Gastroesophageal sphincter (tissue), 3 donors: ENCODE data around the gene CEMIP.

Experiments
- EP300 ChIP-seq: sonication (generic); formaldehyde crosslinking; IDR thresholded peaks from one replicate; pipeline ENCODE4 v1.6.1; 2017; ENCODE audit warnings: antibody characterized with exemption, mild to moderate bottlenecking
- POLR2AphosphoS5 ChIP-seq: sonication (generic); formaldehyde crosslinking; IDR thresholded peaks from one replicate; pipeline ENCODE4 v1.6.1; 2017; ENCODE audit warnings: antibody characterized with exemption
- TF ChIP-seq, protein P1 (sequence below), 4 experiments: fragments of 200-600 bp in 2 of 4; fragments of 450-650 bp in 2 of 4; sonication (generic) in 1 of 4; IDR thresholded peaks; one replicate each; pipeline ENCODE4 v1.5.1; 2017 to 2019; ENCODE audit warnings: antibody characterized with exemption in 4 of 4, mild to moderate bottlenecking in 2 of 4, moderate library complexity in 2 of 4

DNA sequence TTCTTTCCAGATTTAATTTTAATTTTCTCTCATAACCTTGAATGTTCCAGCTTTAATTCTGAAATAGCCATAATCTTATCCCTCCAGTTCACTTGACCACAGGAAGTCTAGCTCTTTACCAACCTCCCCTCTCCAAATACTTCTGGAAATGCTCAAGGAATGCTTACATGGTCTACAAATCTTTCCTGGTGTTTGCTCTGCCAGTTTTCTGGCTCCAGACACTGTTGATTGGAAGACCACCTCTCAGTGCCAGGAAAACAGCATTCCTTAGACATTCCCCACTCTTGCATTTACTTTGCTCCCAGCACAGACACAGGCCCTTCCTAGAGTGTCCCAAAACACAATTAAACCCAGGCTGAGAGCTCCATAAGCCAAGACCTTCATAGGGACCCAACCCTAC is 111.8 kb downstream of the CEMIP start:
- TF ChIP-seq, protein P1, sequence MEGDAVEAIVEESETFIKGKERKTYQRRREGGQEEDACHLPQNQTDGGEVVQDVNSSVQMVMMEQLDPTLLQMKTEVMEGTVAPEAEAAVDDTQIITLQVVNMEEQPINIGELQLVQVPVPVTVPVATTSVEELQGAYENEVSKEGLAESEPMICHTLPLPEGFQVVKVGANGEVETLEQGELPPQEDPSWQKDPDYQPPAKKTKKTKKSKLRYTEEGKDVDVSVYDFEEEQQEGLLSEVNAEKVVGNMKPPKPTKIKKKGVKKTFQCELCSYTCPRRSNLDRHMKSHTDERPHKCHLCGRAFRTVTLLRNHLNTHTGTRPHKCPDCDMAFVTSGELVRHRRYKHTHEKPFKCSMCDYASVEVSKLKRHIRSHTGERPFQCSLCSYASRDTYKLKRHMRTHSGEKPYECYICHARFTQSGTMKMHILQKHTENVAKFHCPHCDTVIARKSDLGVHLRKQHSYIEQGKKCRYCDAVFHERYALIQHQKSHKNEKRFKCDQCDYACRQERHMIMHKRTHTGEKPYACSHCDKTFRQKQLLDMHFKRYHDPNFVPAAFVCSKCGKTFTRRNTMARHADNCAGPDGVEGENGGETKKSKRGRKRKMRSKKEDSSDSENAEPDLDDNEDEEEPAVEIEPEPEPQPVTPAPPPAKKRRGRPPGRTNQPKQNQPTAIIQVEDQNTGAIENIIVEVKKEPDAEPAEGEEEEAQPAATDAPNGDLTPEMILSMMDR (IDR thresholded peaks at IDR 0.05), result no peak
- no peak for TF ChIP-seq POLR2AphosphoS5
- TF ChIP-seq EP300, result no peak
